ENCODE results near the gene UCHL5. TPM values are rescaled to one million over a fixed set of nuclear protein-coding genes. Genes with fewer than 3 reads are reported as not detected.
A peak's percentile ranks its signal among the peaks of the same experiment; 100 is the strongest.
"Not testable (repeated sequence)": the region's sequence is repeated elsewhere in the genome, so short reads cannot be mapped to it uniquely, and the experiment has no call there.

The UCHL5 gene
- total and polyA plus RNA-seq, 5 donors: 26.9 to 39.4 (median 34.4) TPM

- Histone ChIP-seq H3K27me3 (ENCODE audit: control insufficient read depth, insufficient read depth) (no peaks in the 10 kb centered on the region), H3K27ac (ENCODE audit: low read length) (no peak overlapping the region), H3K4me3 (ENCODE audit: low read length) (no peak overlapping the region), H3K9me3 (ENCODE audit: control insufficient read depth, low read length) (no peaks in the 10 kb centered on the region), H3K4me1 (ENCODE audit: control insufficient read depth, insufficient read depth, low read length) (no peaks in the 10 kb centered on the region)
- intact Hi-C loops (cut with DNase I): no loop called here
- DNase-seq: no peak
- ATAC-seq: no peak
These were observed 25.6 kb downstream of the UCHL5 start for GRCh38 chr1:193033610-193034009.

- WGBS: 97% methylated on average over 9 of the region's 9 CpGs
- ATAC-seq; H3K27me3 ChIP-seq (ENCODE audit: control insufficient read depth, insufficient read depth); H3K4me1 ChIP-seq (ENCODE audit: control insufficient read depth, insufficient read depth, low read length); H3K4me3 ChIP-seq (ENCODE audit: low read length); DNase-seq; H3K9me3 ChIP-seq (ENCODE audit: control insufficient read depth, low read length); H3K27ac ChIP-seq (ENCODE audit: low read length); intact Hi-C loops (cut with DNase I): not testable (repeated sequence)
These were observed 26.3 kb downstream of the UCHL5 start for GRCh38 chr1:193032643-193033427.

GRCh38 chr1:193031431-193031830, 27.7 kb downstream of the UCHL5 start:
- ATAC-seq (no peak), DNase-seq (no peak)
- no peak overlapping the region for H3K27ac ChIP-seq (ENCODE audit: low read length)
- H3K4me3 ChIP-seq (ENCODE audit: low read length): no peak overlapping the region
- WGBS: 90% methylated on average over 2 of the region's 2 CpGs
- no peaks in the 10 kb centered on the region for H3K27me3 ChIP-seq (ENCODE audit: control insufficient read depth, insufficient read depth)
- no peaks in the 10 kb centered on the region for H3K9me3 ChIP-seq (ENCODE audit: control insufficient read depth, low read length)
- H3K4me1 ChIP-seq (ENCODE audit: control insufficient read depth, insufficient read depth, low read length): no peaks in the 10 kb centered on the region
- intact Hi-C loops (cut with DNase I): no loop called here

GRCh38 chr1:193030280-193030679, 28.9 kb downstream of the UCHL5 start:
- ATAC-seq: no peak
- intact Hi-C loops (cut with DNase I): no loop called here

GRCh38 chr1:193025218-193025617, 33.9 kb downstream of the UCHL5 start:
- Histone ChIP-seq H3K27me3 (ENCODE audit: control insufficient read depth, insufficient read depth) (no peaks in the 10 kb centered on the region), H3K4me3 (ENCODE audit: low read length) (no peak overlapping the region), H3K27ac (ENCODE audit: low read length) (no peak overlapping the region), H3K9me3 (ENCODE audit: control insufficient read depth, low read length) (no peaks in the 10 kb centered on the region), H3K4me1 (ENCODE audit: control insufficient read depth, insufficient read depth, low read length) (no peaks in the 10 kb centered on the region)
- ATAC-seq (no peak), DNase-seq (no peak)
- intact Hi-C loops (cut with DNase I): loop anchor here in 2 of 4 donors (10.0 kb wide), 1 partner anchor 550 kb away; no protein-coding TSS in a partner anchor

More at GRCh38 chr1:193030280-193030679, 28.9 kb downstream of the UCHL5 start:
- Histone ChIP-seq H3K4me1 (ENCODE audit: control insufficient read depth, insufficient read depth, low read length) (no peaks in the 10 kb centered on the region), H3K27ac (ENCODE audit: low read length) (no peak overlapping the region), H3K9me3 (ENCODE audit: control insufficient read depth, low read length) (no peaks in the 10 kb centered on the region), H3K4me3 (ENCODE audit: low read length) (no peak overlapping the region), H3K27me3 (ENCODE audit: control insufficient read depth, insufficient read depth) (no peaks in the 10 kb centered on the region)
- WGBS: 68% methylated on average over 1 of the region's 1 CpG
- no peak for DNase-seq

- Histone ChIP-seq H3K27me3 (ENCODE audit: control insufficient read depth, insufficient read depth) (no peaks in the 10 kb centered on the region), H3K4me3 (ENCODE audit: low read length) (no peak overlapping the region), H3K9me3 (ENCODE audit: control insufficient read depth, low read length) (no peaks in the 10 kb centered on the region), H3K27ac (ENCODE audit: low read length) (no peak overlapping the region), H3K4me1 (ENCODE audit: control insufficient read depth, insufficient read depth, low read length) (no peaks in the 10 kb centered on the region)
- DNase-seq (no peak), ATAC-seq (peak; percentile 23 to 64)
- intact Hi-C loops (cut with DNase I): loop anchor here (5.0 to 10.0 kb wide), 5 partner anchors 205 to 545 kb away; partner anchors contain the start of gene RGS2 (in 2 of the 4)
These were observed 39.6 kb downstream of the UCHL5 start for GRCh38 chr1:193019442-193020026.

GRCh38 chr1:193016788-193017187, 42.4 kb downstream of the UCHL5 start:
- no peaks in the 10 kb centered on the region for H3K4me1 ChIP-seq (ENCODE audit: control insufficient read depth, insufficient read depth, low read length)
- H3K4me3 ChIP-seq (ENCODE audit: low read length): no peak overlapping the region
- H3K27me3 ChIP-seq (ENCODE audit: control insufficient read depth, insufficient read depth): no peaks in the 10 kb centered on the region
- H3K27ac ChIP-seq (ENCODE audit: low read length): no peak overlapping the region
- intact Hi-C loops (cut with DNase I): loop anchor here (5.0 to 10.0 kb wide), 4 partner anchors 202 to 542 kb away; partner anchors contain the start of gene RGS2 (in 2 of the 4)
- no peak for ATAC-seq
- no peaks in the 10 kb centered on the region for H3K9me3 ChIP-seq (ENCODE audit: control insufficient read depth, low read length)
- DNase-seq: no peak

GRCh38 chr1:193014400-193014799, 44.8 kb downstream of the UCHL5 start:
- no peaks in the 10 kb centered on the region for H3K4me1 ChIP-seq (ENCODE audit: control insufficient read depth, insufficient read depth, low read length)
- no peaks in the 10 kb centered on the region for H3K27me3 ChIP-seq (ENCODE audit: control insufficient read depth, insufficient read depth)

GRCh38 chr1:193013707-193014106, 45.5 kb downstream of the UCHL5 start:
- no peak for DNase-seq
- H3K27ac ChIP-seq (ENCODE audit: low read length): no peak overlapping the region
- H3K4me3 ChIP-seq (ENCODE audit: low read length): no peak overlapping the region
- 65% methylated on average over 7 of the region's 7 CpGs for WGBS
- peak; percentile 63 to 70 for ATAC-seq
- intact Hi-C loops (cut with DNase I): loop anchor here in 3 of 4 donors (5.0 to 10.0 kb wide), 4 partner anchors 199 to 539 kb away; partner anchors contain the start of gene RGS2 (in 1 of the 3)
- no peaks in the 10 kb centered on the region for H3K9me3 ChIP-seq (ENCODE audit: control insufficient read depth, low read length)
- H3K4me1 ChIP-seq (ENCODE audit: control insufficient read depth, insufficient read depth, low read length): no peaks in the 10 kb centered on the region
- no peaks in the 10 kb centered on the region for H3K27me3 ChIP-seq (ENCODE audit: control insufficient read depth, insufficient read depth)

More at GRCh38 chr1:193014400-193014799, 44.8 kb downstream of the UCHL5 start:
- Histone ChIP-seq H3K4me3 (ENCODE audit: low read length) (no peak overlapping the region), H3K9me3 (ENCODE audit: control insufficient read depth, low read length) (no peaks in the 10 kb centered on the region), H3K27ac (ENCODE audit: low read length) (no peak overlapping the region)
- intact Hi-C loops (cut with DNase I): loop anchor here in 3 of 4 donors (5.0 to 10.0 kb wide), 4 partner anchors 200 to 540 kb away; partner anchors contain the start of gene RGS2 (in 1 of the 3)
- DNase-seq (no peak), ATAC-seq (no peak)
- WGBS: 63% methylated on average over 2 of the region's 2 CpGs

- ATAC-seq (peak; percentile 43 to 52), DNase-seq (no peak)
- intact Hi-C loops (cut with DNase I): loop anchor here in 3 of 4 donors (5.0 to 10.0 kb wide), 4 partner anchors 198 to 538 kb away; partner anchors contain the start of gene RGS2 (in 1 of the 3)
- H3K27ac ChIP-seq (ENCODE audit: low read length): no peak overlapping the region
- H3K4me1 ChIP-seq (ENCODE audit: control insufficient read depth, insufficient read depth, low read length): no peaks in the 10 kb centered on the region
- no peak overlapping the region for H3K4me3 ChIP-seq (ENCODE audit: low read length)
- no peaks in the 10 kb centered on the region for H3K9me3 ChIP-seq (ENCODE audit: control insufficient read depth, low read length)
- no peaks in the 10 kb centered on the region for H3K27me3 ChIP-seq (ENCODE audit: control insufficient read depth, insufficient read depth)
- 73% methylated on average over 2 of the region's 2 CpGs for WGBS
These were observed 46.2 kb downstream of the UCHL5 start for GRCh38 chr1:193013005-193013404.

GRCh38 chr1:193011406-193011805, 47.8 kb downstream of the UCHL5 start:
- no peak for ATAC-seq
- 96% methylated on average over 1 of the region's 1 CpG for WGBS
- no peaks in the 10 kb centered on the region for H3K4me1 ChIP-seq (ENCODE audit: control insufficient read depth, insufficient read depth, low read length)
- H3K27ac ChIP-seq (ENCODE audit: low read length): no peak overlapping the region
- no peaks in the 10 kb centered on the region for H3K27me3 ChIP-seq (ENCODE audit: control insufficient read depth, insufficient read depth)
- no peaks in the 10 kb centered on the region for H3K9me3 ChIP-seq (ENCODE audit: control insufficient read depth, low read length)
- no peak overlapping the region for H3K4me3 ChIP-seq (ENCODE audit: low read length)
- no peak for DNase-seq
- intact Hi-C loops (cut with DNase I): loop anchor here in 3 of 4 donors (5.0 to 10.0 kb wide), 4 partner anchors 197 to 537 kb away; partner anchors contain the start of gene RGS2 (in 1 of the 3)
